Spleen (tissue), 11 donors: ENCODE data around the gene FBXW4. TPM values are rescaled to one million over a fixed set of nuclear protein-coding genes. Genes with fewer than 3 reads are reported as not detected.

Experiments used
- DNase-seq: peaks from one replicate; pipeline ENCODE4 v3.0.0-alpha.2; 2020
- H3K27ac ChIP-seq, 8 donors: fragments of 200-600 bp; sonication (generic) in 7 of 8; 1 replicate in 4 of 8; 2 replicates in 4 of 8; pipeline versions ENCODE4 v1.5.0 to v1.8.0; 2016 to 2021; ENCODE audit warnings: inconsistent platforms in 4 of 8, mild to moderate bottlenecking in 4 of 8, moderate library complexity in 1 of 8
- H3K27me3 ChIP-seq, 7 donors: fragments of 200-600 bp; sonication (generic) in 6 of 7; replicated peaks in 1 of 7; 1 replicate in 4 of 7; 2 replicates in 3 of 7; pipeline versions ENCODE4 v1.5.0 to v1.8.0; 2016 to 2021; ENCODE audit warnings: inconsistent platforms in 3 of 7, mild to moderate bottlenecking in 1 of 7
- H3K36me3 ChIP-seq, 6 donors: fragments of 200-600 bp; sonication (generic) in 5 of 6; 1 replicate in 4 of 6; 2 replicates in 2 of 6; pipeline versions ENCODE4 v1.5.0 to v1.8.0; 2016 to 2021; ENCODE audit warnings: inconsistent platforms in 2 of 6
- H3K4me1 ChIP-seq, 6 donors: fragments of 200-600 bp; sonication (generic) in 5 of 6; 1 replicate in 3 of 6; 2 replicates in 3 of 6; pipeline versions ENCODE4 v1.5.0 to v1.8.0; 2016 to 2021; ENCODE audit warnings: inconsistent platforms in 3 of 6
- H3K4me3 ChIP-seq, 8 donors: fragments of 200-600 bp; sonication (generic) in 7 of 8; 1 replicate in 4 of 8; 2 replicates in 4 of 8; pipeline versions ENCODE4 v1.5.0 to v1.8.0; 2016 to 2021; ENCODE audit warnings: inconsistent platforms in 4 of 8, mild to moderate bottlenecking in 4 of 8, moderate library complexity in 2 of 8
- H3K9me3 ChIP-seq, 8 donors: fragments of 200-600 bp; sonication (generic) in 7 of 8; 1 replicate in 4 of 8; 2 replicates in 4 of 8; pipeline versions ENCODE4 v1.5.0 to v1.8.0; 2016 to 2021; ENCODE audit warnings: inconsistent platforms in 4 of 8
- POLR2A ChIP-seq, 3 donors: fragments of 450-650 bp; IDR thresholded peaks; one replicate each; pipeline ENCODE4 v1.5.1; 2017; ENCODE audit warnings: antibody characterized with exemption in 3 of 3, mild to moderate bottlenecking in 1 of 3
- POLR2AphosphoS5 ChIP-seq, 3 donors: sonication (generic); formaldehyde crosslinking; IDR thresholded peaks; one replicate each; pipeline ENCODE4 v1.5.1; 2017; ENCODE audit warnings: antibody characterized with exemption in 3 of 3
- WGBS, 5 donors: extraction: QIAGEN DNeasy Blood & Tissue Kit in 3 of 5; methylation state at CpG; one replicate each; pipeline versions ENCODE4 v1.1.5 to v1.1.7; 2013 to 2018; 5-methylcytosine and 5-hydroxymethylcytosine counted together
- intact Hi-C: fragments of 100-400 bp; cut with DNase I; formaldehyde crosslinking; loops from one replicate; pipeline ENCODE4 v1.15.0; 2023; ENCODE audit warnings: low total_unique reads
- polyA plus RNA-seq, 3 donors: library from polyadenylated mRNA; stranded (reverse); fragments of 200-250 nt; gene quantifications; one replicate each; pipeline ENCODE4 v1.2.1, GENCODE V29; 2013
- total RNA-seq, 7 donors: library from RNA; depleted of rRNA in 3 of 7; stranded (reverse); fragments of >200 nt in 3 of 7; fragmentation: NEBNext Ultra II Directional in 4 of 7; extraction: Animal tissue kit (Norgen Biotek cat#: 25700) in 4 of 7; gene quantifications; one replicate each; pipeline versions ENCODE4 v1.1.0 to v1.2.1, GENCODE V29; 2016 to 2021
- TF ChIP-seq, protein P1 (sequence below), 11 experiments: fragments of 200-600 bp in 7 of 11; fragments of 450-650 bp in 4 of 11; sonication (generic) in 4 of 11; IDR thresholded peaks in 8 of 11; conservative IDR thresholded peaks in 3 of 11; 1 replicate in 7 of 11; 2 replicates in 4 of 11; pipeline versions ENCODE4 v1.4.0 to v1.8.0; 2016 to 2021; ENCODE audit warnings: antibody characterized with exemption in 11 of 11, inconsistent platforms in 4 of 11, mild to moderate bottlenecking in 1 of 11
- donor health status: healthy with polysubstance abuse.
- donor health status: DM: no; HTN: no; CAD: no; lungs with moderate emphysema.
- donor health status: DM: no; HTN: no; CAD: no.
- donor health status: Bipolar disorder and iron deficiency.
- donor health status: healthy.
- donor health status: DM: no; HTN: no; CAD: no.
- donor health status: DM: yes; HTN: yes; CAD: no.

The FBXW4 gene
- total and polyA plus RNA-seq, 10 donors = 24.1 to 78.1 (median 54.8) TPM

DNA sequence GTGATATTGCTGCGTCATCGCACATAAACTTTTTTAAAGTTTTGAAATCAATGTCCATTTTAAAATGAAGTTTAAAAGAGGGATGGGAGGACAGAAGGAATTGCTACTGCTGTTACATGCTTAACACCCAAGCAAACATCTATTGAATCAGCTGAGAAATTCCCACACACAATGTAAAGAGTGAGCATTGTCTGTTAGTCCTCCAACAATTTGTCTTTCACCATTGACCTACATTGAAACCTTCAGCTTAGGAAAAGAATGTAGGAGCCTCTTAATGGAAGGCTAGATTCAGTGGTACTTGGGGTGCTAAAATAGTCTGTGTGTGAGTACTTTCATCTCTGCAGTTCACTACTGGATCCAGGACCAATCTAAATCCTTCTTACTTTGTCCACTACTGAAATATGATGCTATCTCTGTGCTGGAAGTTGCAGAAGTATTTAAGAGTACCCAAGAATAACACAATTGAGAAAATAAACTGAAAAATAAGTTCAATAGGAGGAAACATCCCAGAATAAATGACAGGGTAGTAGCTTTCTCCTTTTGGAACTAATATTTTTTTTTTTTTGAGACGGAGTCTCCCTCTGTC is 23.8 kb upstream of the FBXW4 start:
- Histone ChIP-seq H3K36me3 (no peaks in the 10 kb centered on the region), H3K4me1 (no peaks in the 10 kb centered on the region), H3K27ac (no peak overlapping the region), H3K9me3 (no peaks in the 10 kb centered on the region), H3K27me3 (peaks cover 0 to 6% (median 0%) of the 10 kb centered on the region in 7 donors), H3K4me3 (no peak overlapping the region)
- WGBS, 5 donors = 90 to 96% (median 93%) methylated on average over 3 of the region's 3 CpGs
- no peak for TF ChIP-seq POLR2AphosphoS5 (IDR thresholded peaks at IDR 0.05)
- no peak for TF ChIP-seq POLR2A (IDR thresholded peaks at IDR 0.05)
- intact Hi-C loops = no loop called here
- no peak for DNase-seq

DNA sequence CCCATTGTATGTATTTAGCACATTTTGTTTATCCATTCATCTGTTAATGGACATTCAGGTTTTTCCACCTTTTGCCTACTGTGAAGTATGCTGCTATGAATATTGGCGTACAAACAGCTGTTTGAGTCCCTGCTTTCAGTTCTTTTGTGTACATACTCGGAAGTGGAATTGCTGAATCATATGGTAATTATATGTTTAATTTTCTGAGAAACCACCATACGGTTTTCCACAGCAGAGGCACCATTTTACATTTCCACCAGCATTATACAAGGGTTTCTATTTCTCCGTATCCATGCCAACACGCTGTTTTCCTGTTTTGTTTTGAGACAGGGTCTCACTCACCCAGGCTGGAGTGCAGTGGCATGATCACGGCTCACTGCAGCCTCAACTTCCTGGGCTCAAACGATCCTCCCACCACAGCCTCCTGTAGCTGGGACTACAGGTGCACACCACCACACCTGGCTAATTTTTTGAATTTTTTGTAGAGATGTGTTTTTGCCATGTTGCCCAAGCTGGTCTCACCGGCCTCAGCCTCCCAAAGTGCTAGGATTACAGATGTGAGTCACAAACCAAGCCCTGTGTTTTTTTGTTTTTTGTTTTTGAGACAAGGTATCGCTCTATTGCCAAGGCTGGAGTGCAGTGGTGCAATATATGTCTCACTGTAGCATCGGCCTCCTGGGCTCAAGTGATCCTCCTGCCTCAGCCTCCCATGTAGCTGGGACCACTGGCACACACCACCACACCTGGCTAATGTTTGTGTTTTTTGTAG is 22.1 kb upstream of the FBXW4 start:
- H3K4me3 ChIP-seq = no peak overlapping the region
- no peak for DNase-seq
- WGBS, 5 donors = 75 to 86% (median 83%) methylated on average over 10 of the region's 10 CpGs
- intact Hi-C loops = no loop called here
- H3K9me3 ChIP-seq = no peaks in the 10 kb centered on the region
- H3K27me3 ChIP-seq = peaks cover 0 to 6% (median 0%) of the 10 kb centered on the region in 7 donors
- no peaks in the 10 kb centered on the region for H3K4me1 ChIP-seq
- H3K36me3 ChIP-seq = no peaks in the 10 kb centered on the region
- no peak overlapping the region for H3K27ac ChIP-seq
- no peak for TF ChIP-seq POLR2AphosphoS5 (IDR thresholded peaks at IDR 0.05)
- TF ChIP-seq, protein P1, sequence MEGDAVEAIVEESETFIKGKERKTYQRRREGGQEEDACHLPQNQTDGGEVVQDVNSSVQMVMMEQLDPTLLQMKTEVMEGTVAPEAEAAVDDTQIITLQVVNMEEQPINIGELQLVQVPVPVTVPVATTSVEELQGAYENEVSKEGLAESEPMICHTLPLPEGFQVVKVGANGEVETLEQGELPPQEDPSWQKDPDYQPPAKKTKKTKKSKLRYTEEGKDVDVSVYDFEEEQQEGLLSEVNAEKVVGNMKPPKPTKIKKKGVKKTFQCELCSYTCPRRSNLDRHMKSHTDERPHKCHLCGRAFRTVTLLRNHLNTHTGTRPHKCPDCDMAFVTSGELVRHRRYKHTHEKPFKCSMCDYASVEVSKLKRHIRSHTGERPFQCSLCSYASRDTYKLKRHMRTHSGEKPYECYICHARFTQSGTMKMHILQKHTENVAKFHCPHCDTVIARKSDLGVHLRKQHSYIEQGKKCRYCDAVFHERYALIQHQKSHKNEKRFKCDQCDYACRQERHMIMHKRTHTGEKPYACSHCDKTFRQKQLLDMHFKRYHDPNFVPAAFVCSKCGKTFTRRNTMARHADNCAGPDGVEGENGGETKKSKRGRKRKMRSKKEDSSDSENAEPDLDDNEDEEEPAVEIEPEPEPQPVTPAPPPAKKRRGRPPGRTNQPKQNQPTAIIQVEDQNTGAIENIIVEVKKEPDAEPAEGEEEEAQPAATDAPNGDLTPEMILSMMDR (IDR thresholded peaks at IDR 0.05 in 8 of 11, conservative IDR thresholded peaks at IDR 0.05 in 3 of 11) = no peak

DNA sequence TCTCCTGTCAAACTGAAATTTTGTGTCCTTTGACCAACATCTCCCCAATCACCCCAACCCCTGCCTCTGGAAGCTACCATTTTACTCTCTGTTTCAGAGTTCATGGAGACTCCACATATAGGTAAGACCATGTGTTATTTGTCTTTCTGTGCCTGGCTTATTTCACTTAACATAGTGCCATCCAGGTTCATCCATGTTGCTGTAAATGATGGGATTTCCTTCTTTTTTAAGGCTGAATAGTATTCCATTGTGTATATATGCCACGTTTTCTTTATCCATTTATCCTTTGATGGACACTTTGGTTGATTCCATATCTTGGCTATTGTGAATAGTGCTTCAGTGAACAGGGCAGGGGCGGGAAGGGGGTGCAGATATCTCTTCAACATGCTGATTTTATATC is 18.0 kb upstream of the FBXW4 start:
- H3K4me1 ChIP-seq = peaks cover 0 to 4% (median 0%) of the 10 kb centered on the region in 6 donors
- H3K27ac ChIP-seq = no peak overlapping the region
- intact Hi-C loops = no loop called here
- no peaks in the 10 kb centered on the region for H3K36me3 ChIP-seq
- no peak overlapping the region for H3K4me3 ChIP-seq
- WGBS, 5 donors = 72 to 86% (median 82%) methylated on average over 2 of the region's 2 CpGs
- no peak for DNase-seq
- H3K9me3 ChIP-seq = no peaks in the 10 kb centered on the region
- H3K27me3 ChIP-seq = peaks cover 0 to 25% (median 0%) of the 10 kb centered on the region in 7 donors
- TF ChIP-seq, protein P1 (IDR thresholded peaks at IDR 0.05 in 8 of 11, conservative IDR thresholded peaks at IDR 0.05 in 3 of 11) = no peak
- no peak for TF ChIP-seq POLR2A (IDR thresholded peaks at IDR 0.05)
- no peak for TF ChIP-seq POLR2AphosphoS5 (IDR thresholded peaks at IDR 0.05)

DNA sequence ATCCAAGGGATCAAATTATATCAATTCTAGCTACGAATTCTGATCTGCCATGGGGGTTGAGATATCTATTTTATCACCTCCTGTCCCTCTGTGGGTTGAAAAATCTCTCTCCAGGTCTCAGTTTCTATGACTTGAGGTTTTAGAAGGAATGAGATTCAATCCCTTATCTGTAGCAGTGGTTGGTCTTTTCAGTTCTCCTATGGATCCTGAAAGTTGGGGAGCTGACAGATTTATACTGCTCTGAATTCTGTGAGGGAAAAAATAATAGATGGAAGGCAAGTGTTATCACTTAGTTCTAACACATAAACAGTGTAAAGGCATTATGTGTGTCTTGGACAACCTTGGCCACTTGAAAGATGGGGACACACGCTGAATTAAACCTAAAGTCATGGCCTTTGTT is 15.8 kb upstream of the FBXW4 start:
- no peak overlapping the region for H3K4me3 ChIP-seq
- WGBS, 5 donors = 85 to 94% (median 89%) methylated on average over 2 of the region's 2 CpGs
- DNase-seq = no peak
- H3K4me1 ChIP-seq = peaks cover 0 to 4% (median 0%) of the 10 kb centered on the region in 6 donors
- peaks cover 0 to 38% (median 0%) of the 10 kb centered on the region in 7 donors for H3K27me3 ChIP-seq
- H3K9me3 ChIP-seq = no peaks in the 10 kb centered on the region
- H3K36me3 ChIP-seq = no peaks in the 10 kb centered on the region
- intact Hi-C loops = no loop called here
- TF ChIP-seq, protein P1 (IDR thresholded peaks at IDR 0.05 in 8 of 11, conservative IDR thresholded peaks at IDR 0.05 in 3 of 11) = no peak
- TF ChIP-seq POLR2AphosphoS5 (IDR thresholded peaks at IDR 0.05) (no peak), POLR2A (IDR thresholded peaks at IDR 0.05) (no peak)
- no peak overlapping the region for H3K27ac ChIP-seq
